SHP77 treated with DMSO at 0.1 percent for 48 hours (cell line): ENCODE measurements around the gene GRB10.

ENCODE experiments used
- DNase-seq: peaks from one replicate; lab custom pipeline; 2025; lab: John Stamatoyannopoulos, UW

Gene GRB10

DNA sequence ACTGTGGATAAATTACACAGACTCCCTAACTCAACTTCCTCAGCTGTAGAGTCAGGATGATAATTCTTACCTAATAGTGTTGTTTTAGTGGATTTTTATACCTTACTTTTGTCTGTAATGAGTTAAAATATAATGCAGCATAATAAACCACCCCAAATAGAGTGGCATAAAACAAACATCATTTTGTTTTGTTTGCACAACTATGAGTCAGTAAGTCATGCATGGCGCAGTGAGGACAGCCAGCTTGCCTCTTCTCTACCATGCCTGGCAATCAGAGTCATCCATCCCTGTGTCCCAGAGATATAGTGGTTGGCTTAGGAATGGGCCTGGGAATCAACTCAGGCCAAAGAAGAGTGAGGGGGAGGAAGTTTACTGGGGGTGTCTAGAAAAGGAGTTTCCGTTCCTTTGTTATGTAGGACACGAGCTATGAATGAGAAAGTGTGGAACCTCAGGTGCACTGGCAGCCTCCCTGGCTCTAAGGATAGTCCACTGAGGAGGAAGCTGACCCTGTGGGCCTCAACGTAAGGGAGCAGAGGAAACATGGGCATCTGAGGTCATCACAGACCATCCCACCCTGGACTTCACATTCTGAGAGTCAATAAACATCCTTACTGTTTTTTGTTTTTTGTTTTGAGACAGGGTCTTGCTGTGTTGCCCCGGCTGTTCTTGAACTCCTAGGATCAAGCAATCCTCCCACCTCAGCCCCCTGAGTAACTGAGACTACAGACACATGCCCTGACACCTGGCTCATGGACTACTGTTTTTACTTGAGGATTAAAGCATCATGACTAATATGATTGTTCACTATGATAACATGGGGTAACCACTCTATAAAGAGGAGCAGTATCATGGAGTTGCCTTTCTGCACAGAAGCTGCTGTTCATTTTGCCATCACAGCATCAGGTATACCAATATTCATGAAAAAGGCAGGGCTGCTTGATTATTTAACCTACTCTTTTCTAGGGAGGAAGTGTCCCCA, 21.0 kb upstream of the GRB10 start:
- DNase-seq, result no peak

DNA sequence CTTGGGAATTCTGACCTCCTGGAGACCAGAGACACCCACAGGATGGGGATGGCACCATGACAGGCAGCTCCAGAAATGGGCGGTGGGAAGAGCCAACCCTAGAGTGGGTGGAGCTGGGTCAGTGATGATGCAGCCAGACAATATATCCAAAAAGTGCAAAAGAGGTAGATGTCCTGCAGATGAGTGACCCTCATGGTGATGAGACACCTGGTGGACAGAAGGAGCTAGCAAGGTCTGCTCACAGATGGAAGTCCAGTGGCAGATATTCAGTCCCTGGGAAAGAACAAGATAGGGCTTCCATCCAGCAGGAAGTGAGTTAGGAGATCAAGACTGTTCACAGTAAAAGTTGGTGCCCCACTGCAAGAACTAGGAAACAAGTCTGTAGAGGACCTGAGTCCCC, 19.2 kb upstream of the GRB10 start:
- no peak for DNase-seq

DNA sequence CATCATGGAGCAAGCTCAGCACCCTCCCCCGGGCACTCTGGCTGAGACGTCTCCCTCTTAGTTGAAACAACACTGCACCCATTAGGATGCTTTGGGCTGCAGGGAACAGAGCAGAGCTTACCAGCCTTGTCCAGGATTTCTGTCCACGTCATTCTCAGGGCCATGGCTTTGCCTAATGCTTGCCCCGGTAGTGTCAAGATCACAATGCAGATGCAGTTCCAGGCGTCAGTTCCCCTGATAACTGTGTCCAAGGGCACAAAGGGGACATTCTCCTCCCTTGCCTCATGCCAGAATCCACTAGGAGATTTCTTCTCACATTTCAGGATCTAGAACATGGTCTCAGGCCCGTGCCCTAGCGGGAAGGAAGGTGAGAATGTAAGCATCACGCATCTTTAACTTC, 17.2 kb upstream of the GRB10 start:
- no peak for DNase-seq

GRCh38 chr7:50798126-50798525, 15.4 kb upstream of the GRB10 start:
- no peak for DNase-seq

DNA sequence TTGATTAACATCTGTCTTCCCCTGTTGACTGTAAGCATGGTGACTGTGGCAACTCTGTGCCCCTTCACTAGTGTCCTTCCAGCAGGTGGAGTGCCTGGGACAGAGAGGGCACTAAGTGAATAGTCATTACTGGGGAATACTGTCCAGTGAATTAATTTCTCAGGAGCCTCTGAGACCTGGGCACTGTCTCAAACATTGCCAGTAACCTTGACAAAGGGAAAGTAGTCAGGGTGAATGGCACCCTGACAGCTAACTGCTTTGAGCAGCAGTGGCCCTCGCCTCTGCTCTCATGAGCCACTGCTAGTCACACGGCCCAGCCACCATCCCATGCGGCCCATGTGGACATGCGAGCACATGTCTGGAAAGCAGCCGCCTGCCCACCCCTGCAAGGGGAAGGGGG, 13.1 kb upstream of the GRB10 start:
- DNase-seq, result no peak

DNA sequence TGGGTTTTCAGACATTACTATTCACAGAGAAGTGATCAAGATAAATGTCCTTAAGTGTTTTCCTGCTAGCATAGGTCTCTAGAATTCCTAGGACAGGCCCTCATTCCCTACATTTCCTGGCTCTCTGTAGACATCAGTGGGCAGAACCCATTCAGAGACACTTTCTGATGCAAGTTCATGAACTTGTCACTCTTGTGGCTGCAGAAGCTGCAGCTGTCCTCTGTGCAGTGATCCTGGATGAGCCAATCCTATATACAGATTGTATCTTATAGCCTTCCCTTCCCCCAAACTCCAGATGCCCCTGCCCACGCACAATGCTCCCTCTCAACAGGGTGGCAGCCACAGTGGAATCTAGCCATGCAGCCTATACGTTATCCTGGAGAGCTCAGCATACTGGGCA, 12.6 kb upstream of the GRB10 start:
- no peak for DNase-seq

GRCh38 chr7:50793947-50794570, 11.4 kb upstream of the GRB10 start:
- DNase-seq, result no peak

- no peak for DNase-seq
These were observed 10.6 kb upstream of the GRB10 start for GRCh38 chr7:50793120-50793946.

DNA sequence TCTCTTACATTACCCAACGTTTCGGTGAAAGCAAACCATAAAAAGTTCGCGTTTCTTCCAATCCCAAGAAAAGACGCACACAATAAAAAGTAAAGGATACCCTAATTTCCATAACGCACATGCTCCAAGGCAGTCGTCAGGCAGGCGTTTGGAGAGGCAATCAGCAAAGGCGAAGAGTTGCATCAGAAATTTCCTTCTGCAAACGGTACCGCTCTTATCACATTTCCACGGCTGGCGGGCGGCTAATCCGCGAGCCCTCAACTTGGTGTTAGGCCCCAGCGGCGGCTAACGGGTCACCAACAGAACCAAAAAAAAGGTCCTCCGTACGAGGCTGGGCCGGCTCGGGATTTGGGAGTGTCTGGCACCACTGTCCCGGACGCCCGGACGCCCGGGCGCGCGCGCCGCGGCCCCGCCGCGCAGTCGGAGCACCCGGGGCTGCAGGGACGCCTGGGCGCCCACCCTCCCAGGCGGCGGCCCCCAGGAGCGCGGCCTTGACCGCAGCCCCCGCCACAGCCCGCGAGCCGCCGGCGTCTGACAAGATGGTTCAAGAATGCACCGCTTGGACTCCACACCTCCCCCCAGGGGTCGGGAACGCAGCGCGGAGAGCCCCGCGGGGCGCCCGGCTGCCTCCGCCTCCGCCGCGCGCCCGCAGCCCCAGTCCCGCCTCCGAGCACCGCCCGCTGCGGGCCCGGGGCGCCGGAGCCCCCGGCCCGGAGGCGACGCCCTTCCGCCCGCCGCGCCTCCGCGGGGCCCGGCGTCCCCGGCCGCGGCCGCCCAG, 9.8 kb upstream of the GRB10 start:
- no peak for DNase-seq

GRCh38 chr7:50791938-50792341, 9.2 kb upstream of the GRB10 start:
- no peak for DNase-seq

DNA sequence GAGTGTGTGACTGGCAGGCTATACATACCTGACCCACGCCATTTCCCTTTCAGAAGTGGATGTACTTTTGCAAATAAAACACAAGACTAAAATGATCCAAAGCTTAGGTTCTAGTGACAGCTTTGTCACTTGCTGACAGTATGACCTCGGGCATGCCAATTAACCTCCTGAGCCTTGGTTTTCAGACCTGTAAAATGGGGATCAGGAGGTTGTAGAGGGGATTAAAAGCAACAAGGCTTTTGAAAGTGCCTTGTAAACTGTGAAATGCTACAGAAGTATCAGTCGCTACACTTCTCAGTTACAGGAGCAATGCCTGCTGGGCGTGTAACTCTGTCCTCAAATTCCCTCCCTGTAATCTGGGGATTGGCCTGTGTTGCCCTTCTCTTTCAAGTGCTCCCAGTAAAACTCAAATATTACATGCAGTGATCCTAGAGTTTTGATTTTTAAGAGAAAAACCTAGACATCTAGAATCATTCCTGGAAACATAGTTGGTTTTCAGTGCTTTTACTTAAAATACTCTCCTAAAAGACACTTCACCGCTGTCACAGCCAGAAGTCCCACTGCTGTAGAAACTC, 8.8 kb upstream of the GRB10 start:
- no peak for DNase-seq

DNA sequence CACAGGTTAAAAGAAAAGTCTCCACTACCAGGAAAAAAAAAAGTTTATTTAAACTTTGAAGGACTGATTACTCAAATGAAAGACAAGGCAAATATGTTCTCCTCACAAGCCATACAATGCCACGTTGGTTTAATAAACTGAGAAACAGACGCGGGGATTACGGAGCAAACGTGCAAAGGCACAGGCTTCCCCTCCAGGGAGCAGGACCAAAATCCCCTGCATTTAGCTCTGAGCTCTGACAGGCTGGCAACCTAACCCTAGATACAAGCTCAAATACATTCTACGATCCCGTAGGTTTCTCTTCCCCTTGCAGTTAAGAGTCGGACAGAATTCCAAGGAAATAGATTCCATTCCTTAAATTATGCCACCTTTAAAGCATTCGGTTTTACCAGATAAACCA, 7.7 kb upstream of the GRB10 start:
- no peak for DNase-seq

DNA sequence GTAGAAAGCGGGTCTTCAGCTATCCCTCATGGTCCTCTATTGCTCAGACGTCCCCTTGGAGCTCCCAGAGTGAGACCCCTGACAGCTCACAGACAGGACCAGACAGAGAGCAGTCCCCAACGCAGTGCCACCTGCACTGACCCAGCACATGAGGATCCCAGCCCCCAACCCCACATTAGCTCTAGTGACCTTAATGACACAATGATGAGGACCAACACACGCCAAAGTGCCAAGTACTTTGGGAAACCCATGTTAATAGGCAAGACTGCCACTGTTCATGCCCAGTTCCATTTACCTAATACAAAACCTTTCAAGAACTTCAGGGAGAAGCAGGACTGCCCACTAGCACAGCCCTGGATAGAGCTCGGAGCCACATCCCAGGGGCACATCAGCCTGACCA, 5.7 kb upstream of the GRB10 start:
- DNase-seq, result no peak

- no peak for DNase-seq
These were observed 5.1 kb upstream of the GRB10 start for GRCh38 chr7:50787825-50788224.

GRCh38 chr7:50785346-50785745, 2.6 kb upstream of the GRB10 start:
- no peak for DNase-seq

DNA sequence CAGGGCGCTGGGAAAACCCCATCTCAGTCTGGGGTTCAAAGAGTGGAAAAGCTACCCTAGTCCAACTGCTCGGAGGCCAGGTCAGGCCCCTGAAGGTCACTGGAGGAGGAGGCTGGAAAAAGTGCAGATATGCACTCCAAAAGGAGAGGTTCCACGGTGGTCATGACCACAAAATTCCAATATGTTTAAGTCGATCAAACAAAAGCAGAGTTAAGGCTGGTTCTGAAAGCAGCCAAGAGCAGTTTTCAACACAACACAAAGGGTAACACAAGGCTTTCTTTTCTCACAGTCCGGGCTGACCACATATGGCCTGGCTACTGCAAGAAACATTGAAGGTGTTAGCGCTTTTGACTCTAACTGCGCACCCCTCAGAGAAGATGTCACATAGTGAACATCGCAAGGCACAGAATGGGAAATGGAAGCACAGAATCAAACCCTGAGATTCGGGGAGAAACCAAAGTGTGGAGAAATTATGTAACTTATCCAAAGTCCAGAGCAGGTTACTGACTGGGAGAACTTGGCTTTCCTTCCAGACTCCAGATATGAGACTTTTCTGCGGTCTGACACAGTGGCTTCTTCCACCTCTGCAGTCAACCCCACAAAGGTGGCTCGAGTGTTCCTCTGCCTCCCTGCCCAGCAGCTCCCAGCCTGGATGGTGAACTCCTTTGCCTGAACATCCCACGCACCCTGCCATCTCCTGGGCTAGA, 1.3 kb upstream of the GRB10 start:
- DNase-seq, result no peak

GRCh38 chr7:50783303-50783702, 607 bp upstream of the GRB10 start:
- no peak for DNase-seq

DNA sequence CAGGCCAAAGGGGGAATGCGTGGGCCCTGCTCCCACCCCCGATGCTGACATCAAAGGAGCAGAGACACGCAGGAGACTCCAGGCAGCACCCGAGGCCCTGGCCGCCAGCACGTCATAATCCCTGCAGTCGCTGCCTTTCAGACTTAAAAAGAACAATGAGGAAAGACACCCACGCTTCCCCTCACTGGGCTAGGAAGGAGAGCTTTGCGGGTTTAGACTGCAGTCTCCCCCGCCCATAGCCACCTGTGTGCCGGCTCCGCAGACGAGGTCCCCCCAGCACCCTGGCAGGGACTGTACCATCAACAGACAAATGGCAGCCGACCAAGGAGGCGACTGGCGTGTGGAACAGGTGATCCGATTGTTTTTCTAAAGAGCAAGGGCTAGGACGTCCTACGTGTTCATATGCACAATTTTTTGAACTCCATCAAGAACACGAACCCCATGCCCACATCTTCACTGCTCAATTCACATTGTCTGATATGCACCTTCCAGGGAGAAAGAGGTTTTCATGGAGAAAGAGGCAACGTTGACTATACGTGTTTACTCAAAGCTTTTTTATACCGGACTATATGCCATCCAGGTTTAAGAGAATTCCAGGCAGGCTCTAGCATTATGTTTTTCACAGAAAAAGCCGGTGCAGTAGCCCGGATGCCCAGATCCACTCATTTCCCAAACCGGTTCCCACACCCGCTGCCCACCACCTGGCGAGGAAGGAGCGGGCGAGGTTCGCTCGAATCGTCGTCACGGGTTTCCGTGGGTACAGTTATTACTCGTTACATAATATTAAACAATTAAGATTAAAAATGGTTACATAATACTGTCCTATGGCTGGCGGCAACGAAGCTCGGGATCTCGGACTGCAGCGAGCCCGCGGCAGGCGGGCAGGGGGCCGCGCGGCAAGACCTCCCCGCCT, 1.1 kb downstream of the GRB10 start:
- DNase-seq, result no peak

GRCh38 chr7:50780436-50780835, 2.3 kb downstream of the GRB10 start:
- no peak for DNase-seq

DNA sequence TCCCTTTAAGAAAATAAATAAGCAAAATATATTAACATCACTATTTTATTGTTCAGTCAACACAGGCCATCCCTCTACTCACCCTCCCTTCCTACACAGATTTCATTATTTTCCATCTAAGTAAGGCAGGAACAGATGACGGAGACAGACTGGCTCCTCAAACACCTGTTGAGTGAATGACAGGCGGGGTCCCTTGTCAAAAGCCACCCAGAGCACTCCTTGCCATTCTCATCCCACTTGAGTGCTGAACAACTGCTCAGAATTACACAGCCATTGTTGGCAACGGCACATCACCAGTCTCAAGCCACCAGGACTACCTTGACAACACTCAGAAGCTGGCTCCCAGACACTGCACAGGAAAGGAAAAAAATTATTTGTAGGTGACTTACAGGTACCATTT, 3.3 kb downstream of the GRB10 start:
- no peak for DNase-seq
